OCI-LY7 (cell line): ENCODE results near the gene PPTC7. TPM values are rescaled to one million over a fixed set of nuclear protein-coding genes. Genes with fewer than 3 reads are reported as not detected.
A peak's percentile ranks its signal among the peaks of the same experiment; 100 is the strongest.
"Not testable (repeated sequence)": the region's sequence is repeated elsewhere in the genome, so short reads cannot be mapped to it uniquely, and the experiment has no call there.

Experiments
- BruUV-seq: library from RNA; stranded (reverse); fragments of 400-500 nt; replicated peaks from 2 replicates; lab custom pipeline; 2021; lab: Mats Ljungman, UMichigan
- CTCF ChIA-PET: fragments of 300-600 bp; sonication (Branson Sonifier 250); formaldehyde crosslinking; loops from one replicate; lab custom pipeline; 2022; ENCODE audit warnings: antibody characterized with exemption; ENCODE audit not compliant: unreplicated experiment; lab: Charles Lee
- POLR2A ChIA-PET: fragments of 300-600 bp; sonication (Branson Sonifier 250); formaldehyde crosslinking; loops from one replicate; lab custom pipeline; 2022; ENCODE audit warnings: antibody characterized with exemption; lab: Charles Lee
- DNase-seq: peaks from one replicate; pipeline ENCODE4 v3.0.0-alpha.2; 2015; ENCODE audit warnings: low spot score
- H2AFZ ChIP-seq: fragments of 200-600 bp; sonication (generic), shearing (Covaris generic); 2 replicates; pipeline ENCODE4 v1.6.1; 2014; ENCODE audit warnings: mild to moderate bottlenecking, antibody characterized with exemption, low read length, moderate library complexity
- H3K27ac ChIP-seq: fragments of 200-600 bp; sonication (generic); 2 replicates; pipeline ENCODE4 v1.5.1; 2014; ENCODE audit warnings: mixed run types, low read depth, mild to moderate bottlenecking, moderate library complexity, low read length, inconsistent platforms; ENCODE audit not compliant: poor library complexity, severe bottlenecking
- H3K36me3 ChIP-seq: fragments of 200-600 bp; sonication (generic); 2 replicates; pipeline ENCODE4 v1.6.1; 2014; ENCODE audit warnings: mild to moderate bottlenecking, antibody characterized with exemption, low read length, moderate library complexity, mixed read lengths; ENCODE audit not compliant: insufficient read depth
- H3K4me1 ChIP-seq: fragments of 200-600 bp; sonication (generic); 2 replicates; pipeline ENCODE4 v1.5.1; 2014; ENCODE audit warnings: mild to moderate bottlenecking, low read length; ENCODE audit not compliant: insufficient read depth, poor library complexity, severe bottlenecking
- H3K4me2 ChIP-seq: fragments of 200-600 bp; sonication (generic); 2 replicates; pipeline ENCODE4 v1.6.1; 2014; ENCODE audit warnings: mild to moderate bottlenecking, low read length
- H3K4me3 ChIP-seq: fragments of 200-600 bp; sonication (generic); 2 replicates; pipeline ENCODE4 v1.5.1; 2014; ENCODE audit warnings: mild to moderate bottlenecking, low read depth, low read length; ENCODE audit not compliant: poor library complexity, severe bottlenecking
- H3K79me2 ChIP-seq: fragments of 200-600 bp; sonication (generic); 2 replicates; pipeline ENCODE4 v1.6.1; 2016; ENCODE audit warnings: low read depth, mild to moderate bottlenecking, low read length, moderate library complexity, mixed read lengths; ENCODE audit not compliant: insufficient read depth
- H3K9me2 ChIP-seq: fragments of 200-600 bp; sonication (generic); 2 replicates; pipeline ENCODE4 v1.6.1; 2016; ENCODE audit warnings: mild to moderate bottlenecking, low read length, mixed read lengths; ENCODE audit not compliant: insufficient read depth
- H3K9me3 ChIP-seq: fragments of 200-600 bp; sonication (generic); 2 replicates; pipeline ENCODE4 v1.6.1; 2014; ENCODE audit warnings: mild to moderate bottlenecking, mixed run types, low read length, mixed read lengths
- H4K20me1 ChIP-seq: fragments of 200-600 bp; sonication (generic); 2 replicates; pipeline ENCODE4 v1.6.1; 2014; ENCODE audit warnings: mild to moderate bottlenecking, antibody characterized with exemption, low read length, moderate library complexity, mixed read lengths; ENCODE audit not compliant: insufficient read depth
- EZH2phosphoT487 ChIP-seq: fragments of 200-600 bp; sonication (generic); IDR thresholded peaks from 2 replicates; pipeline ENCODE4 v1.6.1; 2018; ENCODE audit warnings: low read depth, borderline replicate concordance, mild to moderate bottlenecking, mixed run types, antibody characterized with exemption, low read length, moderate library complexity, mixed read lengths
- intact Hi-C: fragments of 100-400 bp; cut with micrococcal nuclease; formaldehyde crosslinking; loops from one replicate; pipeline ENCODE4 v1.10.0; 2022; ENCODE audit not compliant: unreplicated experiment
- total RNA-seq, 2 experiments: library from RNA; depleted of rRNA in 1 of 2; stranded (reverse); fragments of >200 nt in 1 of 2; shearing (Covaris generic) in 1 of 2; gene quantifications; 2 replicates each; pipeline ENCODE4 v1.2.3, GENCODE V29; 2014 to 2022
- TF ChIP-seq, protein P1 (sequence below): fragments of 200-600 bp; sonication (generic); conservative IDR thresholded peaks from 2 replicates; pipeline ENCODE4 v1.5.1; 2014; ENCODE audit warnings: mild to moderate bottlenecking, antibody characterized with exemption, low read length, moderate library complexity, mixed read lengths

PPTC7 gene
- total RNA-seq, 2 experiments from 2014 or later: 11.4 to 29.7 TPM

DNA sequence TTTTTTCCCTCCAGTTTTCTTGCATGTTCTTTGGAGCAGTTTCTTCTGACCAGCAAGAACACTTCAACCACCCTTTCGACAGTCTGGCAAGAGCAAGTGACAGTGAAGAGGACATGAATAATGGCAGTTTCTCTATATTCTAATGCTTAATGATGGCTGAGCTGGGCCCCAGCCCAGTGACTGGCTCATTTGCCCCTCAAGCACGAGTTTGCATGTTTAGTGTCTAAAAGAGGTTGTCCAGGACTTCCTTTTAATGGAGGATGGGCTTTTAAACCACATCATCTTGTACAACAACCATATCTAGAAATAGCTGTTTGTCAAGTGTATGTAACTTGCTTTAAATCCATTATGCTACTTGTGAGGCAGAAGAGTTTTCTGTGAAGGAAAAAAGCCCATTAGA is 52.6 kb downstream of the PPTC7 start:
- H3K4me1 ChIP-seq: peaks cover 35% of the 10 kb centered on the region
- no peak overlapping the region for H3K4me3 ChIP-seq
- no TSS peak for BruUV-seq
- H3K36me3 ChIP-seq: peaks cover 60% of the 10 kb centered on the region
- ChIA-PET CTCF (no interaction called here), POLR2A (interaction anchor here (0.7 kb wide), 1 partner anchor 51 kb away, joined by 3 read pairs; no protein-coding TSS in a partner anchor)
- no peak overlapping the region for H2AFZ ChIP-seq
- TF ChIP-seq, protein P1, sequence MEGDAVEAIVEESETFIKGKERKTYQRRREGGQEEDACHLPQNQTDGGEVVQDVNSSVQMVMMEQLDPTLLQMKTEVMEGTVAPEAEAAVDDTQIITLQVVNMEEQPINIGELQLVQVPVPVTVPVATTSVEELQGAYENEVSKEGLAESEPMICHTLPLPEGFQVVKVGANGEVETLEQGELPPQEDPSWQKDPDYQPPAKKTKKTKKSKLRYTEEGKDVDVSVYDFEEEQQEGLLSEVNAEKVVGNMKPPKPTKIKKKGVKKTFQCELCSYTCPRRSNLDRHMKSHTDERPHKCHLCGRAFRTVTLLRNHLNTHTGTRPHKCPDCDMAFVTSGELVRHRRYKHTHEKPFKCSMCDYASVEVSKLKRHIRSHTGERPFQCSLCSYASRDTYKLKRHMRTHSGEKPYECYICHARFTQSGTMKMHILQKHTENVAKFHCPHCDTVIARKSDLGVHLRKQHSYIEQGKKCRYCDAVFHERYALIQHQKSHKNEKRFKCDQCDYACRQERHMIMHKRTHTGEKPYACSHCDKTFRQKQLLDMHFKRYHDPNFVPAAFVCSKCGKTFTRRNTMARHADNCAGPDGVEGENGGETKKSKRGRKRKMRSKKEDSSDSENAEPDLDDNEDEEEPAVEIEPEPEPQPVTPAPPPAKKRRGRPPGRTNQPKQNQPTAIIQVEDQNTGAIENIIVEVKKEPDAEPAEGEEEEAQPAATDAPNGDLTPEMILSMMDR: no peak
- TF ChIP-seq EZH2phosphoT487: no peak
- no peaks in the 10 kb centered on the region for H3K9me3 ChIP-seq
- H3K4me2 ChIP-seq: peak overlapping the region; percentile 16; the same call in 1 of the 2 replicates
- intact Hi-C loops: no loop called here
- no peaks in the 10 kb centered on the region for H3K9me2 ChIP-seq
- peak overlapping the region; percentile 17 for H3K27ac ChIP-seq
- no peak for DNase-seq
- peaks cover 9% of the 10 kb centered on the region; the same call in 1 of the 2 replicates for H3K79me2 ChIP-seq
- H4K20me1 ChIP-seq: no peaks in the 10 kb centered on the region

- Histone ChIP-seq H2AFZ (no peak overlapping the region), H3K9me3 (no peaks in the 10 kb centered on the region), H3K4me3 (no peak overlapping the region), H3K79me2 (peaks cover 2% of the 10 kb centered on the region; the same call in 1 of the 2 replicates), H3K4me2 (no peak overlapping the region), H4K20me1 (no peaks in the 10 kb centered on the region), H3K36me3 (peaks cover 39% of the 10 kb centered on the region), H3K9me2 (no peaks in the 10 kb centered on the region), H3K27ac (no peak overlapping the region), H3K4me1 (peaks cover 29% of the 10 kb centered on the region)
- no TSS peak for BruUV-seq
- intact Hi-C loops: loop anchor here (10.0 kb wide), 1 partner anchor 356 kb away; no protein-coding TSS in a partner anchor
- POLR2A ChIA-PET: no interaction called here
- TF ChIP-seq EZH2phosphoT487: no peak
- TF ChIP-seq, protein P1: no peak
- DNase-seq: no peak
- CTCF ChIA-PET: no interaction called here
These were observed 54.8 kb downstream of the PPTC7 start for GRCh38 chr12:110528277-110528839.

GRCh38 chr12:110520876-110521712 is 62.0 kb downstream of the PPTC7 start:
- H3K4me3 ChIP-seq, H3K4me2 ChIP-seq, BruUV-seq, H2AFZ ChIP-seq, H4K20me1 ChIP-seq, H3K9me3 ChIP-seq, DNase-seq, H3K36me3 ChIP-seq, H3K27ac ChIP-seq, H3K9me2 ChIP-seq, CTCF ChIA-PET, H3K79me2 ChIP-seq, H3K4me1 ChIP-seq: not testable (repeated sequence)
- intact Hi-C loops: loop anchor here (10.0 kb wide), 1 partner anchor 364 kb away; no protein-coding TSS in a partner anchor
- POLR2A ChIA-PET: interaction anchor here (0.7 to 3.2 kb wide), 2 partner anchors 12 to 23 kb away, joined by 5 to 18 read pairs; no protein-coding TSS in a partner anchor

DNA sequence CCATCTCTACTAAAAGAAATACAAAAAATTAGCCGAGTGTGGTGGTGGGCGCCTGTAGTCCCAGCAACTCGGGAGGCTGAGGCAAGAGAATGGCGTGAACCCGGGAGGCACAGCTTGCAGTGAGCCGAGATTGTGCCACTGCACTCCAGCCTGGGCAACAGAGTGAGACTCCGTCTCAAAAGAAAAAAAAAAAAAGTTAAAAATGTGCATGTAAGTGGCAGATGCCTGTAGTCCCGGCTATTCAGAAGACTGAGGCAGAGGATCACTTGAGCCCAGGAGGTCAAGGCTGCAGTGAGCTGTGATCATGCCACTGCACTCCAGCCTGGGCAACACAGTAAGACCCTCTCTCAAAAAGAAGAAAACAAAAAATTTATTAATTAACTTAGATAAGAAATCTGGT is 65.1 kb downstream of the PPTC7 start:
- H3K27ac ChIP-seq, H3K9me2 ChIP-seq, CTCF ChIA-PET, H3K4me3 ChIP-seq, H4K20me1 ChIP-seq, H3K4me1 ChIP-seq, H3K36me3 ChIP-seq, DNase-seq, H3K4me2 ChIP-seq, intact Hi-C loops, H3K9me3 ChIP-seq, H3K79me2 ChIP-seq, H2AFZ ChIP-seq, POLR2A ChIA-PET, BruUV-seq: not testable (repeated sequence)
